Measurements from ENCODE around the gene CFAP74. TPM values are rescaled to one million over a fixed set of nuclear protein-coding genes. Genes with fewer than 3 reads are reported as not detected.

Gene CFAP74
- total and polyA plus RNA-seq, 2 of the 13 experiments (the other 11 are each of a cell fraction or from before 2014, with no cell fraction given): 0.27 to 0.62 TPM

DNA sequence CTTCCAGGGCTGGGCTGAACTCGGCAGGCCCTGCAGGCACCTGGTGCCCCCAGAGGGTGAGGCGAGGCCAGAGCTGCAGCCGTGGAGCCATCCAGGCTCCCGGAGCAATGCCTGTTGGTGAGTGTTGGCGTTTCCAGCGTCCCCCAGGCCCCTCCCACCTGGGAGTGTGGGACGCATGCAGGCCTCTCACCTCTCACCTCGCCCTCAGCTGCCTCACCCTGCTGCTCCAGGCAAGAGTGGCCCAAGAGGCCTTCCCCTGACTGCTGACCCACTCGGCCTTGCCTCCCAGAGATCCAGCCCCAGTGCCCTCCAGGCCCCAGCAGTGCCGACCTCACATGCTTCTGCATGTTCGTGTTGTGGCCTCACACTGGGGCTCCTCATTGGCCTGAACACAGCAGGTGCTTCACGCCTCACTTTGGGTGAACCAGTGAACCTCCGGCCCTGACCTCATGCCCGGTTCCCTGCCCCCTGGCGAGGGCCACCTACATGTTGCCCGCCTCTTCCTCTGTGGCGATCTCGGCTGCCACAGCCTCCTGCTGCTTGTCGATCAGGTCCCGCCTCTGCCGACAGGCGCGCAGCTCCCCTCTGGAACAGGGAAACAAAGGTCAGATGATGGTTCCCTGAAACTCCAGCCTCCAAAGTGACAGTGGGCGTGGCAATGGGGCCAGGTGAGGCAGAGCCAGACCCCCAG, 17.0 kb downstream of the CFAP74 start (continued):
- TF ChIP-seq, protein P1, sequence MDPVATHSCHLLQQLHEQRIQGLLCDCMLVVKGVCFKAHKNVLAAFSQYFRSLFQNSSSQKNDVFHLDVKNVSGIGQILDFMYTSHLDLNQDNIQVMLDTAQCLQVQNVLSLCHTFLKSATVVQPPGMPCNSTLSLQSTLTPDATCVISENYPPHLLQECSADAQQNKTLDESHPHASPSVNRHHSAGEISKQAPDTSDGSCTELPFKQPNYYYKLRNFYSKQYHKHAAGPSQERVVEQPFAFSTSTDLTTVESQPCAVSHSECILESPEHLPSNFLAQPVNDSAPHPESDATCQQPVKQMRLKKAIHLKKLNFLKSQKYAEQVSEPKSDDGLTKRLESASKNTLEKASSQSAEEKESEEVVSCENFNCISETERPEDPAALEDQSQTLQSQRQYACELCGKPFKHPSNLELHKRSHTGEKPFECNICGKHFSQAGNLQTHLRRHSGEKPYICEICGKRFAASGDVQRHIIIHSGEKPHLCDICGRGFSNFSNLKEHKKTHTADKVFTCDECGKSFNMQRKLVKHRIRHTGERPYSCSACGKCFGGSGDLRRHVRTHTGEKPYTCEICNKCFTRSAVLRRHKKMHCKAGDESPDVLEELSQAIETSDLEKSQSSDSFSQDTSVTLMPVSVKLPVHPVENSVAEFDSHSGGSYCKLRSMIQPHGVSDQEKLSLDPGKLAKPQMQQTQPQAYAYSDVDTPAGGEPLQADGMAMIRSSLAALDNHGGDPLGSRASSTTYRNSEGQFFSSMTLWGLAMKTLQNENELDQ (CRISPR knock-in tag; IDR thresholded peaks at IDR 0.05; ENCODE audit: borderline replicate concordance): no peak
- TF ChIP-seq, protein P2, sequence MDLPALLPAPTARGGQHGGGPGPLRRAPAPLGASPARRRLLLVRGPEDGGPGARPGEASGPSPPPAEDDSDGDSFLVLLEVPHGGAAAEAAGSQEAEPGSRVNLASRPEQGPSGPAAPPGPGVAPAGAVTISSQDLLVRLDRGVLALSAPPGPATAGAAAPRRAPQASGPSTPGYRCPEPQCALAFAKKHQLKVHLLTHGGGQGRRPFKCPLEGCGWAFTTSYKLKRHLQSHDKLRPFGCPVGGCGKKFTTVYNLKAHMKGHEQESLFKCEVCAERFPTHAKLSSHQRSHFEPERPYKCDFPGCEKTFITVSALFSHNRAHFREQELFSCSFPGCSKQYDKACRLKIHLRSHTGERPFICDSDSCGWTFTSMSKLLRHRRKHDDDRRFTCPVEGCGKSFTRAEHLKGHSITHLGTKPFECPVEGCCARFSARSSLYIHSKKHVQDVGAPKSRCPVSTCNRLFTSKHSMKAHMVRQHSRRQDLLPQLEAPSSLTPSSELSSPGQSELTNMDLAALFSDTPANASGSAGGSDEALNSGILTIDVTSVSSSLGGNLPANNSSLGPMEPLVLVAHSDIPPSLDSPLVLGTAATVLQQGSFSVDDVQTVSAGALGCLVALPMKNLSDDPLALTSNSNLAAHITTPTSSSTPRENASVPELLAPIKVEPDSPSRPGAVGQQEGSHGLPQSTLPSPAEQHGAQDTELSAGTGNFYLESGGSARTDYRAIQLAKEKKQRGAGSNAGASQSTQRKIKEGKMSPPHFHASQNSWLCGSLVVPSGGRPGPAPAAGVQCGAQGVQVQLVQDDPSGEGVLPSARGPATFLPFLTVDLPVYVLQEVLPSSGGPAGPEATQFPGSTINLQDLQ (CRISPR knock-in tag; IDR thresholded peaks at IDR 0.05): no peak
- TF ChIP-seq RARG (CRISPR knock-in tag; IDR thresholded peaks at IDR 0.05; ENCODE audit: low read depth): no peak
- no peak for TF ChIP-seq ZNF644 (CRISPR knock-in tag; IDR thresholded peaks at IDR 0.05; ENCODE audit: low read depth)
- no peak for TF ChIP-seq TEAD3 (CRISPR knock-in tag; optimal IDR thresholded peaks at IDR 0.05; ENCODE audit: borderline replicate concordance)
- TF ChIP-seq, protein P3, sequence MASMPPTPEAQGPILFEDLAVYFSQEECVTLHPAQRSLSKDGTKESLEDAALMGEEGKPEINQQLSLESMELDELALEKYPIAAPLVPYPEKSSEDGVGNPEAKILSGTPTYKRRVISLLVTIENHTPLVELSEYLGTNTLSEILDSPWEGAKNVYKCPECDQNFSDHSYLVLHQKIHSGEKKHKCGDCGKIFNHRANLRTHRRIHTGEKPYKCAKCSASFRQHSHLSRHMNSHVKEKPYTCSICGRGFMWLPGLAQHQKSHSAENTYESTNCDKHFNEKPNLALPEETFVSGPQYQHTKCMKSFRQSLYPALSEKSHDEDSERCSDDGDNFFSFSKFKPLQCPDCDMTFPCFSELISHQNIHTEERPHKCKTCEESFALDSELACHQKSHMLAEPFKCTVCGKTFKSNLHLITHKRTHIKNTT (CRISPR knock-in tag; IDR thresholded peaks at IDR 0.05): no peak
- TF ChIP-seq PLRG1 (conservative IDR thresholded peaks at IDR 0.05): no peak
- no peak for TF ChIP-seq ZNF121 (CRISPR knock-in tag; IDR thresholded peaks at IDR 0.05)
- no peak for TF ChIP-seq ISX (CRISPR knock-in tag; conservative IDR thresholded peaks at IDR 0.05)
- no peak for TF ChIP-seq PTBP1 (IDR thresholded peaks at IDR 0.05; ENCODE audit: low read depth, low read length, poor library complexity, severe bottlenecking)
- peak; percentile 37; the same call in 1 of the 2 replicates for TF ChIP-seq ZNF552 (CRISPR knock-in tag; IDR thresholded peaks at IDR 0.05; ENCODE audit: borderline replicate concordance)
- no peak for TF ChIP-seq HNRNPH1 (optimal IDR thresholded peaks at IDR 0.05; ENCODE audit: low read depth, low read length)
- TF ChIP-seq ZNF816 (CRISPR knock-in tag; IDR thresholded peaks at IDR 0.05; ENCODE audit: borderline replicate concordance): no peak
- no peak for TF ChIP-seq ZNF296 (CRISPR knock-in tag; conservative IDR thresholded peaks at IDR 0.05)
- peak; percentile 70 for TF ChIP-seq SALL1 (CRISPR knock-in tag; IDR thresholded peaks at IDR 0.05)
- no peak for TF ChIP-seq TP53 (CRISPR knock-in tag; conservative IDR thresholded peaks at IDR 0.05)
- TF ChIP-seq KMT2B (CRISPR knock-in tag; IDR thresholded peaks at IDR 0.05): no peak
- TF ChIP-seq ZNF672 (CRISPR knock-in tag; IDR thresholded peaks at IDR 0.05): no peak
- TF ChIP-seq, protein P4, sequence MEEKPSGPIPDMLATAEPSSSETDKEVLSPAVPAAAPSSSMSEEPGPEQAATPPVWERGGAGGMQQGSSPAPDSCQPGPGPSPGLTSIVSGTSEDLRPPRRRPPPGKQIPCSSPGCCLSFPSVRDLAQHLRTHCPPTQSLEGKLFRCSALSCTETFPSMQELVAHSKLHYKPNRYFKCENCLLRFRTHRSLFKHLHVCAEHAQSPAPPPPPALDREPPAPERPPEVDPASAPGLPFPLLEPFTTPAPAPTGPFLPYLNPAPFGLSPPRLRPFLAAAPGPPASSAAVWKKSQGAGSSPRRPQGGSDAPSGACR (CRISPR knock-in tag; IDR thresholded peaks at IDR 0.05): no peak
- TF ChIP-seq, protein P5, sequence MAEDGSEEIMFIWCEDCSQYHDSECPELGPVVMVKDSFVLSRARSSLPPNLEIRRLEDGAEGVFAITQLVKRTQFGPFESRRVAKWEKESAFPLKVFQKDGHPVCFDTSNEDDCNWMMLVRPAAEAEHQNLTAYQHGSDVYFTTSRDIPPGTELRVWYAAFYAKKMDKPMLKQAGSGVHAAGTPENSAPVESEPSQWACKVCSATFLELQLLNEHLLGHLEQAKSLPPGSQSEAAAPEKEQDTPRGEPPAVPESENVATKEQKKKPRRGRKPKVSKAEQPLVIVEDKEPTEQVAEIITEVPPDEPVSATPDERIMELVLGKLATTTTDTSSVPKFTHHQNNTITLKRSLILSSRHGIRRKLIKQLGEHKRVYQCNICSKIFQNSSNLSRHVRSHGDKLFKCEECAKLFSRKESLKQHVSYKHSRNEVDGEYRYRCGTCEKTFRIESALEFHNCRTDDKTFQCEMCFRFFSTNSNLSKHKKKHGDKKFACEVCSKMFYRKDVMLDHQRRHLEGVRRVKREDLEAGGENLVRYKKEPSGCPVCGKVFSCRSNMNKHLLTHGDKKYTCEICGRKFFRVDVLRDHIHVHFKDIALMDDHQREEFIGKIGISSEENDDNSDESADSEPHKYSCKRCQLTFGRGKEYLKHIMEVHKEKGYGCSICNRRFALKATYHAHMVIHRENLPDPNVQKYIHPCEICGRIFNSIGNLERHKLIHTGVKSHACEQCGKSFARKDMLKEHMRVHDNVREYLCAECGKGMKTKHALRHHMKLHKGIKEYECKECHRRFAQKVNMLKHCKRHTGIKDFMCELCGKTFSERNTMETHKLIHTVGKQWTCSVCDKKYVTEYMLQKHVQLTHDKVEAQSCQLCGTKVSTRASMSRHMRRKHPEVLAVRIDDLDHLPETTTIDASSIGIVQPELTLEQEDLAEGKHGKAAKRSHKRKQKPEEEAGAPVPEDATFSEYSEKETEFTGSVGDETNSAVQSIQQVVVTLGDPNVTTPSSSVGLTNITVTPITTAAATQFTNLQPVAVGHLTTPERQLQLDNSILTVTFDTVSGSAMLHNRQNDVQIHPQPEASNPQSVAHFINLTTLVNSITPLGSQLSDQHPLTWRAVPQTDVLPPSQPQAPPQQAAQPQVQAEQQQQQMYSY (CRISPR knock-in tag; IDR thresholded peaks at IDR 0.05): no peak

Data from HepG2 (cell line).